LHCN-M2 (cell line): ENCODE measurements around the gene BSPRY. TPM values are rescaled to one million over a fixed set of nuclear protein-coding genes. Genes with fewer than 3 reads are reported as not detected.
"Not testable (repeated sequence)": the region's sequence is repeated elsewhere in the genome, so short reads cannot be mapped to it uniquely, and the experiment has no call there.

Experiments
- DNase-seq: peaks from one replicate; pipeline ENCODE4 v3.0.0-alpha.2; 2012; ENCODE audit warnings: low read depth
- total RNA-seq: library from RNA; depleted of rRNA; stranded (reverse); fragments of >200 nt; gene quantifications from 2 replicates; pipeline ENCODE4 v1.2.3, GENCODE V29; 2014

BSPRY gene
- total RNA-seq, 1 experiment from 2014 or later = not detected

DNA sequence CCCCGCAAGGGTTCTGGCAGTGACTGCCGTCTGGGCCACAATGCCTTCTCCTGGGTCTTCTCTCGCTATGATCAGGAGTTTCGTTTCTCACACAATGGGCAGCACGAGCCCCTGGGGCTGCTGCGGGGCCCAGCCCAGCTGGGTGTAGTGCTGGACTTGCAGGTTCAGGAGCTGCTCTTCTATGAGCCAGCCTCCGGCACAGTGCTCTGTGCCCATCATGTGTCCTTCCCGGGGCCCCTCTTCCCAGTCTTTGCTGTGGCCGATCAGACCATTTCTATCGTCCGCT is 20.5 kb downstream of the BSPRY start:
- no peak for DNase-seq

GRCh38 chr9:113370806-113371325 is 21.5 kb downstream of the BSPRY start:
- DNase-seq = no peak

- no peak for DNase-seq
These were observed 22.7 kb downstream of the BSPRY start for GRCh38 chr9:113372059-113372458.

GRCh38 chr9:113373256-113373655 is 23.9 kb downstream of the BSPRY start:
- DNase-seq = no peak

- no peak for DNase-seq
These were observed 24.5 kb downstream of the BSPRY start for GRCh38 chr9:113373676-113374392.

GRCh38 chr9:113375057-113376023 is 26.0 kb downstream of the BSPRY start:
- DNase-seq = no peak

DNA sequence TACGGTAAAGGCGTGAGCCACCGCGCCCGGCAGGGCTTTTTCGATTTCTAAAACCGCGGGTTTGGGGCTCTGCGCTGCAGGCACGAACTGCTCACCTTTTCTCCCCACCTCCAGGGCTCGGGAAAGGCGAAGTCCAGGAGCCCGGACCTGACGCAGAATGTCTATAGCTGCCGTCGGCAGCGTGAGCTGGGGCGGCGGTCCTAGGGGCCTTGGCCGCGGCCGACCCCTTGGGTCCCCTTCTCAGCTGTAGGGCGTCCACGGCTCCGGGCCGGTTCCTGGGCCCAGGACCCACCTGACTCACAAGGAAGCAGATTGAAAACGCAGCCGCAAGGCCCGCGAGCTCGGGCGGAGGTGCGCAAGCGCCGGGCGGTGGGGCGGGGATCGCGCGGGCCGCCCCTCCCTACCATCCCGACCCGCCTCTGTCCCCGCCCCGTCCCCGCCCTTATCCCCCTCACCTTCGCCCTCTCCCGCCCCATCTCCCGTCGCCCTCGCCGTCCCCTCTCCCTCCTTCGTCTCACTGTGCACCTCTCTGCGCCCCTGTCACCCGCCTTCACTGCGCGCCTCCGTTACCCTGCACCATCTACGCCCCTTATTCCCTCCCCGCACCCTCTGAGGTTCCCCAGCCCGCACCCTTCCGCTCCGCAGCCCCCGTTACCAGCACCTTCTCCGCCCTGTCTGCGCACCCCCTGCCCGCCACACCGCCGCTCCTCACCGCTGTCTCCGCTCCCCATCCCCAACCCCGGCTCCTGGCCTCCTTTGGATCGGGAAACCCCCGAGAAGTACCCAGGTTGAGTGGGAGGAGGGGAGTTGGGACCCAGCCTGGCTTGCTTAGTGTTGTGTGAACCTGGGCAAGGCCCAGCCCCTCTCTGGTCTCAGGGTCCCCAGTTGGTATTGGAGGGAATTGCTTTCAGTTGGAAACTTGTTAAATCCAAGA is 27.6 kb downstream of the BSPRY start, which contains the start of gene HDHD3:
TSS of gene HDHD3 (minus strand) at position 353 of the 934 bp plus-strand sequence. CDS start 2,632 bp downstream, outside the sequence.
- peak; percentile 53 for DNase-seq

GRCh38 chr9:113379094-113379828 is 29.9 kb downstream of the BSPRY start:
- not testable (repeated sequence) for DNase-seq

DNA sequence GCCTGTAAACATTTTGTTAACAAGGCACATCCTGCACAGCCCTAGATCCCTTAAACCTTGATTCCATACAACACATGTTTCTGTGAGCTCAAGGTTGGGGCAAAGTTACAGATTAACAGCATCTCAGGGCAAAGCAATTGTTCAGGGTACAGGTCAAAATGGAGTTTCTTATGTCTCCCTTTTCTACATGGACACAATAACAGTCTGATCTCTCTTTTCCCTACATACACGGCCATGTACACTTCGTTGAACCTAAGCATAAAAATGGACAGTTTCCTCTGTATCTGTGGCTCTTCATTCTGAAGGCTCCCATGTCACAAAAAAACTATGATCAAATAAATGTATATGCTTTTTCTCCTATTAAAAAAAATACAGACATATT is 30.5 kb downstream of the BSPRY start:
- DNase-seq = not testable (repeated sequence)

- DNase-seq = no peak
These were observed 31.6 kb downstream of the BSPRY start for GRCh38 chr9:113380869-113381378.

- DNase-seq = not testable (repeated sequence)
These were observed 32.1 kb downstream of the BSPRY start for GRCh38 chr9:113381441-113381840.

DNA sequence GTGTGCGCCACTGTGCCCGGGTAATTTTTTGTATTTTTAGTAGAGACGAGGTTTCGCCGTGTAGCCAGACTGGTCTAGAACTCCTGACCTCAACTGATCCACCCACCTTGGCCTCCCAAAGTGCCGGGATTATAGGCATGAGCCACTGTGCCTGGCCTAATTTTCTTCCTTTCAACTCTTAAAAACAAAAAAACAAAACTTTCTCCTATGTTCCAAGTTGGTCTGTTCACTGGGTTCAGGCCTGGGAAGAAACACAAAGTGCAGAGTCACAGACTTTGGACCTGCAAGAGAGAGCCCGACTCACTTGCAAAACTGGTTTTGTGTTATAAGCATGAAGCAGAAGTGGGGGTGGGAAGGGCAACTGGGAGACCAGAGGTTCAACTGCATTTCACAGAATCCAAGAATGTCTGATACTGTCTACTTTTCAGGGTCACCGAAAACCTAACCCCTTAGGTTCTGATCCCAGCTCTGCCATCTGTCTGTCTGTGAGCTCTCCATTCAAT is 32.6 kb downstream of the BSPRY start:
- DNase-seq = no peak

- no peak for DNase-seq
These were observed 37.4 kb downstream of the BSPRY start for GRCh38 chr9:113386571-113387393.

- DNase-seq = no peak
These were observed 38.4 kb downstream of the BSPRY start for GRCh38 chr9:113387560-113388230.

- DNase-seq = no peak
These were observed 39.5 kb downstream of the BSPRY start for GRCh38 chr9:113388833-113389232.

- no peak for DNase-seq
These were observed 40.1 kb downstream of the BSPRY start for GRCh38 chr9:113389451-113389850.

DNA sequence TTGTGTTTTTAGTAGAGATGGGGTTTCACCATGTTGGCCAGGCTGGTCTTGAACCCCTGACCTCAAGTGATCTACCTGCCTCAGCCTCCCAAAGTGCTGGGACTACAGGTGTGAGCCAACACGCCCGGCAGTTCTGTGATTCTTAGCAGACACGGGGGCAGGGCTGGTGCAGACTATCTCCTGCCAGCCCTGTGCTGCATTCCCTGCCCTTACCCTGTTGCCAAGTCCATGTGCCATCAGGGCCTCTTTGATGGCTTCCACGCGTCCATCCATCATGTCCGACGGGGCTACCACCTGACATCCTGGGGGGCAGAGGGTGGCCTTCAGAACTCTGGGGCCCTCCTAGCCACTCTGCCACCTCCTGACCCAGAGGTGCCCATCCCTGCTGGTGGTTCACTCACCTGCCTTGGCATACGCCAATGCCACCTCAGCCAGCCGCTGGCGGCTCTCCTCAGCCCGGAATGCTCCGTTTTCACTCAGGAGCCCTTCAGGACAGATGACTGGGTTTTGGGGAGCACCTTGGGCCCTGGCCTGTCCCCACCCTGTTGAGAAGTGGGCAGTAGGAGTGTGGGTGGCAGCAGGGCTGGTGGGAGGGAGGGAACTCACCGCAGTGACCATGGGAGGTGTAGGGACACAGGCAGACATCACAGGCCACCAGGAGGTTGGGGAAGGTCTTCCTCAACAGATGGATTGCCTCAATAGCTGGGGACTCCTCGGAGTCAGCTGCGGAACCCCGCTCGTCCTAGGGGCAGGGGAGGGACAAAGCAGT is 41.0 kb downstream of the BSPRY start:
- no peak for DNase-seq

- no peak for DNase-seq
These were observed 42.6 kb downstream of the BSPRY start for GRCh38 chr9:113391917-113392316.
